GM12878 (cell line): ENCODE results near the gene SPRY4. TPM values are rescaled to one million over a fixed set of nuclear protein-coding genes. Genes with fewer than 3 reads are reported as not detected.

Experiments
- ATAC-seq: fragments of 200-7000 bp; cut with Tn5 transposase; 3 replicates; pipeline ENCODE4 v1.9.1; 2020; ENCODE audit warnings: mild to moderate bottlenecking, moderate library complexity
- BruUV-seq: library from RNA; stranded (reverse); fragments of 400-500 nt; replicated peaks from 2 replicates; lab custom pipeline; 2021; lab: Mats Ljungman, UMichigan
- CTCF ChIA-PET: fragments of 300-600 bp; sonication (Branson Sonifier 250); formaldehyde crosslinking; extraction: SDS; loops from one replicate; lab custom pipeline; 2021; ENCODE audit warnings: inconsistent platforms; lab: Yijun Ruan, JAX
- POLR2A ChIA-PET: fragments of 350-600 bp; formaldehyde crosslinking; extraction: SDS; loops from one replicate; lab custom pipeline; 2021; ENCODE audit warnings: inconsistent platforms; lab: Charles Lee
- RAD21 ChIA-PET: fragments of 300-600 bp; sonication (Branson Sonifier 250); formaldehyde crosslinking; loops from one replicate; lab custom pipeline; 2023; ENCODE audit warnings: antibody characterized with exemption; ENCODE audit not compliant: unreplicated experiment; lab: Charles Lee
- SMC1A ChIA-PET: fragments of 300-600 bp; sonication (Branson Sonifier 250); formaldehyde crosslinking; loops from one replicate; lab custom pipeline; 2023; ENCODE audit not compliant: unreplicated experiment, uncharacterized antibody; lab: Charles Lee
- DNase-seq: peaks from one replicate; pipeline ENCODE4 v3.0.0-alpha.2; 2011; ENCODE audit warnings: low read depth, low spot score
- FAIRE-seq: peaks from 3 replicates; lab custom pipeline; 2011; peaks lifted over from hg19 to GRCh38; lab: Jason Lieb, UNC
- H2AFZ ChIP-seq: 2 replicates; pipeline ENCODE4 v1.6.0; 2011; ENCODE audit warnings: low read depth, low read length, control low read depth; ENCODE audit not compliant: control insufficient read depth
- H3K27ac ChIP-seq: 2 replicates; pipeline ENCODE4 v1.5.1; 2011; ENCODE audit warnings: control low read depth; ENCODE audit not compliant: control insufficient read depth, insufficient read depth
- H3K27me3 ChIP-seq, 2 experiments: replicated peaks in 1 of 2; 2 replicates each; pipeline versions ENCODE4 v1.6.0 to v1.6.1; 2011; ENCODE audit warnings: low read length in 1 of 2; ENCODE audit not compliant: control insufficient read depth in 2 of 2, insufficient read depth in 2 of 2
- H3K36me3 ChIP-seq, 2 experiments: 2 replicates each; pipeline ENCODE4 v1.5.1; 2011; ENCODE audit warnings: low read length in 1 of 2; ENCODE audit not compliant: control insufficient read depth in 2 of 2, insufficient read depth in 2 of 2
- H3K4me1 ChIP-seq: 2 replicates; pipeline ENCODE4 v1.6.1; 2011; ENCODE audit warnings: mild to moderate bottlenecking, low read length, moderate library complexity, mixed read lengths; ENCODE audit not compliant: control insufficient read depth, insufficient read depth
- H3K4me2 ChIP-seq: 2 replicates; pipeline ENCODE4 v1.6.0; 2011; ENCODE audit warnings: control low read depth; ENCODE audit not compliant: control insufficient read depth, insufficient read depth
- H3K4me3 ChIP-seq: fragments of 200-600 bp; sonication (generic); 2 replicates; pipeline ENCODE4 v1.5.1; 2016
- H3K79me2 ChIP-seq: 2 replicates; pipeline ENCODE4 v1.6.0; 2011; ENCODE audit warnings: low read length; ENCODE audit not compliant: control insufficient read depth, insufficient read depth
- H3K9ac ChIP-seq: 2 replicates; pipeline ENCODE4 v1.8.0; 2011; ENCODE audit warnings: low read length, control low read depth, mixed read lengths; ENCODE audit not compliant: control insufficient read depth, insufficient read depth
- H3K9me3 ChIP-seq: replicated peaks from 3 replicates; pipeline ENCODE4 v1.5.1; 2011; ENCODE audit warnings: mild to moderate bottlenecking, low read length; ENCODE audit not compliant: control insufficient read depth, insufficient read depth
- H4K20me1 ChIP-seq: 2 replicates; pipeline ENCODE4 v1.6.0; 2011; ENCODE audit not compliant: control insufficient read depth, insufficient read depth
- BCL11A ChIP-seq: IDR thresholded peaks from 2 replicates; pipeline ENCODE4 v1.6.1; 2011; ENCODE audit warnings: low read depth, low read length
- BMI1 ChIP-seq: fragments of 450-650 bp; IDR thresholded peaks from 2 replicates; pipeline ENCODE4 v1.6.1; 2016; ENCODE audit warnings: mild to moderate bottlenecking, moderate library complexity, borderline replicate concordance
- CREB1 ChIP-seq: IDR thresholded peaks from 2 replicates; pipeline ENCODE4 v1.6.1; 2012; ENCODE audit warnings: low read depth, mild to moderate bottlenecking, inconsistent platforms
- EP300 ChIP-seq, 2 experiments: fragments of 150-350 bp in 1 of 2; IDR thresholded peaks; 2 replicates each; pipeline ENCODE4 v1.6.1; 2011 to 2012; ENCODE audit warnings: low read depth in 2 of 2, low read length in 2 of 2, borderline replicate concordance in 1 of 2, improper control_type of control experiment in 1 of 2, inconsistent platforms in 1 of 2; ENCODE audit not compliant: control insufficient read depth in 1 of 2
- EZH2 ChIP-seq: IDR thresholded peaks from 2 replicates; pipeline ENCODE4 v1.6.1; 2012; ENCODE audit warnings: low read depth, mild to moderate bottlenecking, control low read depth, inconsistent platforms, low read length, borderline replicate concordance; ENCODE audit not compliant: control insufficient read depth
- IRF4 ChIP-seq: IDR thresholded peaks from 2 replicates; pipeline ENCODE4 v1.6.1; 2011; ENCODE audit warnings: low read depth, low read length
- MEF2B ChIP-seq: fragments of 450-650 bp; IDR thresholded peaks from 2 replicates; pipeline ENCODE4 v1.6.1; 2018; ENCODE audit warnings: mild to moderate bottlenecking, moderate library complexity; ENCODE audit not compliant: partially characterized antibody, poor library complexity, severe bottlenecking
- PAX8 ChIP-seq: fragments of 450-650 bp; IDR thresholded peaks from 2 replicates; pipeline ENCODE4 v1.6.1; 2017; ENCODE audit warnings: mild to moderate bottlenecking, moderate library complexity
- TARDBP ChIP-seq: IDR thresholded peaks from 2 replicates; pipeline ENCODE4 v1.6.1; 2016; ENCODE audit warnings: borderline replicate concordance
- WGBS: methylation state at CpG from one replicate; pipeline ENCODE4 v1.1.6; 2016; ENCODE audit warnings: low lambda C conversion rate; ENCODE audit not compliant: insufficient replicate concordance, insufficient coverage; ENCODE audit errors: missing lambda C conversion rate; 5-methylcytosine and 5-hydroxymethylcytosine counted together
- in situ Hi-C: fragments of 300-500 bp; cut with MboI; formaldehyde crosslinking; loops from 9 replicates; pipeline ENCODE4 v1.14.3; 2018; ENCODE audit warnings: mixed read lengths
- intact Hi-C: fragments of 100-400 bp; cut with micrococcal nuclease; formaldehyde crosslinking; loops from one replicate; pipeline ENCODE4 v1.14.2; 2022; ENCODE audit not compliant: unreplicated experiment
- polyA plus RNA-seq, 11 experiments: library from polyadenylated mRNA; depleted of rRNA in 4 of 11; unstranded in 6 of 11; stranded (reverse) in 5 of 11; fragments of >200 nt; fragmentation: Nextera tagmentation in 4 of 11; fragmentation: Illumina TruSeq in 1 of 11; extraction: Ambion mirVana in 4 of 11; extraction: Trizol in 1 of 11; gene quantifications; 1 replicate in 1 of 11; 2 replicates in 10 of 11; pipeline versions ENCODE4 v1.2.1 to v1.2.3, GENCODE V29; 2011 to 2016; ENCODE audit warnings: inconsistent platforms in 2 of 11, missing spikeins in 2 of 11, low read depth in 1 of 11
- total RNA-seq, 4 experiments: library from RNA; depleted of rRNA in 3 of 4; stranded (reverse); fragments of >200 nt in 3 of 4; fragmentation: Illumina TruSeq in 1 of 4; extraction: Trizol in 1 of 4; gene quantifications; 2 replicates each; pipeline versions ENCODE4 v1.2.1 to v1.2.3, GENCODE V29; 2013 to 2021
- TF ChIP-seq, protein P1 (sequence below): fragments of 450-650 bp; formaldehyde crosslinking; IDR thresholded peaks from 2 replicates; pipeline ENCODE4 v1.4.0; 2022; ENCODE audit warnings: mild to moderate bottlenecking, moderate library complexity
- TF ChIP-seq, protein P2 (sequence below): fragments of 450-650 bp; IDR thresholded peaks from 2 replicates; pipeline ENCODE4 v1.6.1; 2017; ENCODE audit warnings: mild to moderate bottlenecking, low read depth, inconsistent platforms; ENCODE audit not compliant: poor library complexity, severe bottlenecking
- TF ChIP-seq, protein P3 (sequence below): IDR thresholded peaks from 2 replicates; pipeline ENCODE4 v1.6.1; 2012; ENCODE audit warnings: low read length, inconsistent platforms
- TF ChIP-seq, protein P4 (sequence below): IDR thresholded peaks from 2 replicates; pipeline ENCODE4 v1.6.1; 2012; ENCODE audit warnings: low read depth, low read length, improper control_type of control experiment

The SPRY4 gene
- total and polyA plus RNA-seq, 10 of the 15 experiments (the other 5 are each of a cell fraction or from before 2014, with no cell fraction given), result 0.04 to 1.4 (median 0.18) TPM; not detected in 1

DNA sequence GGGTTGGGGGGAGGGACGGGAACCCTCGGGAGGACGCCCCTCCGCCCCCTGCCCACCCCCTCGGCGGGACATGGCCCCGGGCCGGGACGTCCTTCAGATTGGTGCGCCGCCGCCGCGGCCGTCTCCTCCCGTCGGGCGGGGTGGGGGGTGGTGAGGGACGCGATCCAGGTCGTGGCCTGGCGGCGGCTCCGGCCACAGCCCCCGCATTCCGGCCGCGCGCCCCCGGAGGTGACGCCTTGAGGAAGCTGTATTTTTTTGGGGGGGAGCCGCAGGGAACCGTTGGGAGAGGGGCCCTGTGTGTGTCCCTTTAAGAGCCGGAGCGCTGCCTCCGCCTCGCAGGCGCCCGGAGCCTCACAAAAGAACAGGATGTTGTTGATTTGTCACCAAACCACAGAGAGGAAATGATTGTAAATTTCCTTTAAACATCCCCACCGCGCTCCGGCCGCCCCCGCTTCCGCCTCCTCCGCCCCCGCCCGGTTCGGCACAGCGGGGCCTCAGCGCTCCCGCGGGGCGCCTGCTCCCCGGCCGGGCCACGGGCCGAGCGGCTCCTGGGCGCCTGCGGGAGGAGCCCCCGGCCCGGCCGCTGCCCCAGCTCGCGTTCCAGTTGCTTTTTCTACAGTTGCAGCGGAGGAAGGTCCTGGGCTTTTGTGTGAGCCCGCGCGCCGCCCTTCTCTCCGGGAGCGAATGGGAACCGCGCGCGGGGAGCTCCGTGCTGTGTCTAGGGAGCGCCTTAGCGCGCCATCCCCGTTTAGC lies 32.1 kb upstream of the SPRY4 start:
- intact Hi-C loops (no loop called here), in situ Hi-C loops (no loop called here)
- peak overlapping the region; percentile 87 for H3K4me3 ChIP-seq
- no TSS peak for BruUV-seq
- peak overlapping the region; percentile 79 for H3K4me2 ChIP-seq
- FAIRE-seq (peak; percentile 92), ATAC-seq (peak; percentile 93), DNase-seq (peak; percentile 48)
- ChIA-PET RAD21 (interaction anchor here (1.0 to 2.6 kb wide), 3 partner anchors 33 to 62 kb away, joined by 3 to 14 read pairs (median 3); partner anchors contain the start of gene SPRY4), SMC1A (interaction anchor here (0.8 to 1.6 kb wide), 7 partner anchors 30 to 205 kb away, joined by 3 to 5 read pairs (median 4); no protein-coding TSS in a partner anchor), POLR2A (interaction anchor here (0.6 to 2.3 kb wide), 9 partner anchors 20 to 434 kb away, joined by 3 to 6 read pairs (median 5); partner anchors contain the start of gene SPRY4), CTCF (interaction anchor here (0.9 to 1.2 kb wide), 2 partner anchors 22 to 32 kb away, joined by 3 to 4 read pairs; partner anchors contain the start of gene SPRY4)
- H3K79me2 ChIP-seq, result no peaks in the 10 kb centered on the region
- H3K27ac ChIP-seq, result peak overlapping the region; percentile 47
- peak overlapping the region; percentile 51; the same call in 1 of the 2 replicates for H3K9ac ChIP-seq
- under 1% methylated on average over 64 of the region's 82 CpGs for WGBS
- peaks cover 3% of the 10 kb centered on the region for H3K4me1 ChIP-seq
- no peaks in the 10 kb centered on the region for H3K36me3 ChIP-seq
- H2AFZ ChIP-seq, result peak overlapping the region; percentile 87
- H3K9me3 ChIP-seq, result no peaks in the 10 kb centered on the region
- no peaks in the 10 kb centered on the region for H4K20me1 ChIP-seq
- no peaks in the 10 kb centered on the region for H3K27me3 ChIP-seq
- TF ChIP-seq EP300 (IDR thresholded peaks at IDR 0.05; ENCODE audit: borderline replicate concordance in 1 of 2, control insufficient read depth in 1 of 2, low read depth in 2 of 2, low read length in 2 of 2) (peak; percentile 53 to 58), CREB1 (peak; percentile 68), MEF2B (no peak), EZH2 (no peak), BMI1 (no peak), PAX8 (no peak), IRF4 (no peak), TARDBP (0 out of 2 replicates have a peak, but pooled peaks have one; percentile 19), BCL11A (peak; percentile 71; the same call in 1 of the 2 replicates)
- TF ChIP-seq, protein P1, sequence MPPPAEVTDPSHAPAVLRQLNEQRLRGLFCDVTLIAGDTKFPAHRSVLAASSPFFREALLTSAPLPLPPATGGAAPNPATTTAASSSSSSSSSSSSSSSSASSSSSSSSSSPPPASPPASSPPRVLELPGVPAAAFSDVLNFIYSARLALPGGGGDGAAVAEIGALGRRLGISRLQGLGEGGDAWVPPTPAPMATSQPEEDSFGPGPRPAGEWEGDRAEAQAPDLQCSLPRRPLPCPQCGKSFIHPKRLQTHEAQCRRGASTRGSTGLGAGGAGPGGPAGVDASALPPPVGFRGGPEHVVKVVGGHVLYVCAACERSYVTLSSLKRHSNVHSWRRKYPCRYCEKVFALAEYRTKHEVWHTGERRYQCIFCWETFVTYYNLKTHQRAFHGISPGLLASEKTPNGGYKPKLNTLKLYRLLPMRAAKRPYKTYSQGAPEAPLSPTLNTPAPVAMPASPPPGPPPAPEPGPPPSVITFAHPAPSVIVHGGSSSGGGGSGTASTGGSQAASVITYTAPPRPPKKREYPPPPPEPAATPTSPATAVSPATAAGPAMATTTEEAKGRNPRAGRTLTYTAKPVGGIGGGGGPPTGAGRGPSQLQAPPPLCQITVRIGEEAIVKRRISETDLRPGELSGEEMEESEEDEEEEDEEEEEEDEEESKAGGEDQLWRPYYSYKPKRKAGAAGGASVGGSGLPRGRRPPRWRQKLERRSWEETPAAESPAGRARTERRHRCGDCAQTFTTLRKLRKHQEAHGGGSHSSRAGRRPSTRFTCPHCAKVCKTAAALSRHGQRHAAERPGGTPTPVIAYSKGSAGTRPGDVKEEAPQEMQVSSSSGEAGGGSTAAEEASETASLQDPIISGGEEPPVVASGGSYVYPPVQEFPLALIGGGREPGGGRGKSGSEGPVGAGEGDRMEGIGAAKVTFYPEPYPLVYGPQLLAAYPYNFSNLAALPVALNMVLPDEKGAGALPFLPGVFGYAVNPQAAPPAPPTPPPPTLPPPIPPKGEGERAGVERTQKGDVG (CRISPR knock-in tag), result 0 out of 2 replicates have a peak, but pooled peaks have one; percentile 53
- TF ChIP-seq, protein P2, sequence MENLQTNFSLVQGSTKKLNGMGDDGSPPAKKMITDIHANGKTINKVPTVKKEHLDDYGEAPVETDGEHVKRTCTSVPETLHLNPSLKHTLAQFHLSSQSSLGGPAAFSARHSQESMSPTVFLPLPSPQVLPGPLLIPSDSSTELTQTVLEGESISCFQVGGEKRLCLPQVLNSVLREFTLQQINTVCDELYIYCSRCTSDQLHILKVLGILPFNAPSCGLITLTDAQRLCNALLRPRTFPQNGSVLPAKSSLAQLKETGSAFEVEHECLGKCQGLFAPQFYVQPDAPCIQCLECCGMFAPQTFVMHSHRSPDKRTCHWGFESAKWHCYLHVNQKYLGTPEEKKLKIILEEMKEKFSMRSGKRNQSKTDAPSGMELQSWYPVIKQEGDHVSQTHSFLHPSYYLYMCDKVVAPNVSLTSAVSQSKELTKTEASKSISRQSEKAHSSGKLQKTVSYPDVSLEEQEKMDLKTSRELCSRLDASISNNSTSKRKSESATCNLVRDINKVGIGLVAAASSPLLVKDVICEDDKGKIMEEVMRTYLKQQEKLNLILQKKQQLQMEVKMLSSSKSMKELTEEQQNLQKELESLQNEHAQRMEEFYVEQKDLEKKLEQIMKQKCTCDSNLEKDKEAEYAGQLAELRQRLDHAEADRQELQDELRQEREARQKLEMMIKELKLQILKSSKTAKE, result no peak
- TF ChIP-seq, protein P3, sequence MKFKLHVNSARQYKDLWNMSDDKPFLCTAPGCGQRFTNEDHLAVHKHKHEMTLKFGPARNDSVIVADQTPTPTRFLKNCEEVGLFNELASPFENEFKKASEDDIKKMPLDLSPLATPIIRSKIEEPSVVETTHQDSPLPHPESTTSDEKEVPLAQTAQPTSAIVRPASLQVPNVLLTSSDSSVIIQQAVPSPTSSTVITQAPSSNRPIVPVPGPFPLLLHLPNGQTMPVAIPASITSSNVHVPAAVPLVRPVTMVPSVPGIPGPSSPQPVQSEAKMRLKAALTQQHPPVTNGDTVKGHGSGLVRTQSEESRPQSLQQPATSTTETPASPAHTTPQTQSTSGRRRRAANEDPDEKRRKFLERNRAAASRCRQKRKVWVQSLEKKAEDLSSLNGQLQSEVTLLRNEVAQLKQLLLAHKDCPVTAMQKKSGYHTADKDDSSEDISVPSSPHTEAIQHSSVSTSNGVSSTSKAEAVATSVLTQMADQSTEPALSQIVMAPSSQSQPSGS, result peak; percentile 55; the same call in 1 of the 2 replicates
- TF ChIP-seq, protein P4, sequence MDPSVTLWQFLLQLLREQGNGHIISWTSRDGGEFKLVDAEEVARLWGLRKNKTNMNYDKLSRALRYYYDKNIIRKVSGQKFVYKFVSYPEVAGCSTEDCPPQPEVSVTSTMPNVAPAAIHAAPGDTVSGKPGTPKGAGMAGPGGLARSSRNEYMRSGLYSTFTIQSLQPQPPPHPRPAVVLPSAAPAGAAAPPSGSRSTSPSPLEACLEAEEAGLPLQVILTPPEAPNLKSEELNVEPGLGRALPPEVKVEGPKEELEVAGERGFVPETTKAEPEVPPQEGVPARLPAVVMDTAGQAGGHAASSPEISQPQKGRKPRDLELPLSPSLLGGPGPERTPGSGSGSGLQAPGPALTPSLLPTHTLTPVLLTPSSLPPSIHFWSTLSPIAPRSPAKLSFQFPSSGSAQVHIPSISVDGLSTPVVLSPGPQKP, result no peak; the same call in 1 of the 2 replicates
